Endothelial cell of umbilical vein (primary cell): ENCODE data around the gene DPF3. TPM values are rescaled to one million over a fixed set of nuclear protein-coding genes. Genes with fewer than 3 reads are reported as not detected.

Experiments
- BruUV-seq: library from RNA; stranded (reverse); fragments of 400-500 nt; replicated peaks from 2 replicates; lab custom pipeline; 2021; lab: Mats Ljungman, UMichigan
- CTCF ChIA-PET: fragments of 300-600, 350-600 bp; sonication (Branson Sonifier 250); formaldehyde crosslinking; loops from one replicate; lab custom pipeline; 2021; ENCODE audit warnings: antibody characterized with exemption, inconsistent platforms; lab: Charles Lee
- POLR2A ChIA-PET: fragments of 300-600, 350-600 bp; sonication (Branson Sonifier 250); formaldehyde crosslinking; loops from one replicate; lab custom pipeline; 2021; ENCODE audit warnings: antibody characterized with exemption, inconsistent platforms; lab: Charles Lee
- DNase-seq: peaks from one replicate; pipeline ENCODE4 v3.0.0-alpha.2; 2011; ENCODE audit warnings: low read depth, low spot score
- FAIRE-seq: peaks from 2 replicates; lab custom pipeline; 2011; peaks lifted over from hg19 to GRCh38; lab: Jason Lieb, UNC
- H2AFZ ChIP-seq: 2 replicates; pipeline ENCODE4 v1.6.0; 2012; ENCODE audit warnings: low read depth, low read length, control low read depth, inconsistent platforms
- H3K27ac ChIP-seq: 2 replicates; pipeline ENCODE4 v1.5.1; 2011; ENCODE audit warnings: low read depth, mild to moderate bottlenecking, control low read depth, low read length, moderate library complexity; ENCODE audit not compliant: insufficient read depth
- H3K27me3 ChIP-seq, 2 experiments: 2 replicates each; pipeline versions ENCODE4 v1.6.0 to v1.6.1; 2011; ENCODE audit warnings: low read length in 2 of 2, mixed read lengths in 1 of 2; ENCODE audit not compliant: control insufficient read depth in 2 of 2, insufficient read depth in 2 of 2
- H3K36me3 ChIP-seq, 2 experiments: 2 replicates in 1 of 2; 3 replicates in 1 of 2; pipeline ENCODE4 v1.5.1; 2011; ENCODE audit warnings: low read length in 2 of 2, mild to moderate bottlenecking in 1 of 2, moderate library complexity in 1 of 2; ENCODE audit not compliant: control insufficient read depth in 2 of 2, insufficient read depth in 2 of 2; ENCODE audit errors: extremely low read depth in 1 of 2
- H3K4me1 ChIP-seq: 3 replicates; pipeline ENCODE4 v1.5.1; 2011; ENCODE audit warnings: mild to moderate bottlenecking, low read length; ENCODE audit not compliant: control insufficient read depth, insufficient read depth; ENCODE audit errors: extremely low read depth
- H3K4me2 ChIP-seq: 2 replicates; pipeline ENCODE4 v1.6.1; 2011; ENCODE audit warnings: low read length, control low read depth, mixed read lengths; ENCODE audit not compliant: insufficient read depth
- H3K4me3 ChIP-seq, 3 experiments: fragments of 200-600 bp in 1 of 3; sonication (generic), shearing (Covaris generic) in 1 of 3; replicated peaks in 1 of 3; 2 replicates each; pipeline ENCODE4 v1.5.1; 2011 to 2016; ENCODE audit warnings: control low read depth in 3 of 3, low read length in 3 of 3, mild to moderate bottlenecking in 2 of 3, inconsistent platforms in 1 of 3, low read depth in 1 of 3, moderate library complexity in 1 of 3; ENCODE audit not compliant: insufficient read depth in 1 of 3
- H3K79me2 ChIP-seq: 2 replicates; pipeline ENCODE4 v1.6.0; 2012; ENCODE audit warnings: low read length, inconsistent platforms; ENCODE audit not compliant: control insufficient read depth, insufficient read depth
- H3K9ac ChIP-seq: replicated peaks from 2 replicates; pipeline ENCODE3; 2011; ENCODE audit warnings: low read length, control low read depth; ENCODE audit not compliant: insufficient read depth; ENCODE audit errors: extremely low read depth
- H3K9me1 ChIP-seq: replicated peaks from 3 replicates; pipeline ENCODE4 v1.6.0; 2011; ENCODE audit warnings: mild to moderate bottlenecking, low read length; ENCODE audit not compliant: control insufficient read depth, insufficient read depth; ENCODE audit errors: extremely low read depth
- H3K9me3 ChIP-seq: replicated peaks from 2 replicates; pipeline ENCODE4 v1.5.1; 2012; ENCODE audit warnings: low read length, inconsistent platforms; ENCODE audit not compliant: control insufficient read depth, insufficient read depth
- H4K20me1 ChIP-seq: replicated peaks from 2 replicates; pipeline ENCODE3; 2011; ENCODE audit warnings: mild to moderate bottlenecking, low read length; ENCODE audit not compliant: control insufficient read depth, insufficient read depth; ENCODE audit errors: extremely low read depth
- EZH2 ChIP-seq: IDR thresholded peaks from 2 replicates; pipeline ENCODE4 v1.6.1; 2012; ENCODE audit warnings: borderline replicate concordance, low read depth, mild to moderate bottlenecking, moderate library complexity, low read length, inconsistent platforms; ENCODE audit not compliant: severe bottlenecking
- FOS ChIP-seq: IDR thresholded peaks from 2 replicates; pipeline ENCODE4 v1.6.1; 2011; ENCODE audit warnings: mild to moderate bottlenecking, low read length, moderate library complexity, borderline replicate concordance; ENCODE audit not compliant: insufficient read depth
- GATA2 ChIP-seq: IDR thresholded peaks from 2 replicates; pipeline ENCODE4 v1.7.0; 2011; ENCODE audit warnings: low read depth, mild to moderate bottlenecking, moderate library complexity, mixed read lengths, low read length; ENCODE audit not compliant: insufficient read length, insufficient read depth
- JUN ChIP-seq: IDR thresholded peaks from 2 replicates; pipeline ENCODE4 v1.6.1; 2011; ENCODE audit warnings: borderline replicate concordance, low read depth; ENCODE audit not compliant: insufficient read length, insufficient read depth
- MYC ChIP-seq: IDR thresholded peaks from one replicate; pipeline ENCODE4 v1.6.1; 2011; ENCODE audit warnings: mild to moderate bottlenecking, low read depth, low read length
- POLR2A ChIP-seq: IDR thresholded peaks from 2 replicates; pipeline ENCODE4 v1.6.1; 2012; ENCODE audit warnings: low read depth, mild to moderate bottlenecking, control low read depth, low read length
- POLR2AphosphoS5 ChIP-seq: IDR thresholded peaks from 2 replicates; pipeline ENCODE4 v1.6.1; 2012; ENCODE audit warnings: low read depth, mild to moderate bottlenecking, control low read depth, low read length, moderate library complexity; ENCODE audit not compliant: insufficient read depth
- dilution Hi-C: fragments of 300-500 bp; cut with MboI; formaldehyde crosslinking; loops from one replicate; pipeline ENCODE4 v1.15.0; 2019; ENCODE audit warnings: low sequenced_read_pairs; ENCODE audit not compliant: extremely low pct_ligation_motif_present
- intact Hi-C: fragments of 100-400 bp; cut with micrococcal nuclease; formaldehyde crosslinking; loops from one replicate; pipeline ENCODE4 v1.10.0; 2022
- polyA plus RNA-seq, 4 experiments: library from polyadenylated mRNA; depleted of rRNA in 3 of 4; stranded (reverse) in 3 of 4; unstranded in 1 of 4; fragments of >200 nt; gene quantifications; 2 replicates each; pipeline versions ENCODE4 v1.2.1 to v1.2.3, GENCODE V29; 2011 to 2012; ENCODE audit warnings: missing spikeins in 1 of 4
- total RNA-seq: library from RNA; stranded (reverse); gene quantifications from 2 replicates; pipeline ENCODE4 v1.2.3, GENCODE V29; 2021
- TF ChIP-seq, protein P1 (sequence below), 2 donors: IDR thresholded peaks; 1 replicate in 1 of 2; 2 replicates in 1 of 2; pipeline ENCODE4 v1.5.1; 2011; ENCODE audit warnings: low read length in 2 of 2, mild to moderate bottlenecking in 2 of 2, moderate library complexity in 2 of 2, control low read depth in 1 of 2, inconsistent platforms in 1 of 2, low read depth in 1 of 2; ENCODE audit not compliant: insufficient read depth in 1 of 2; ENCODE audit errors: extremely low read depth in 1 of 2
- TF ChIP-seq, protein P2 (sequence below): IDR thresholded peaks from 2 replicates; pipeline ENCODE4 v1.6.1; 2011; ENCODE audit not compliant: insufficient read depth, insufficient read length

DPF3 gene
- total and polyA plus RNA-seq, 2 donors (not counting 3 experiments of a cell fraction or from before 2014, with no cell fraction given), result 2.4 to 3.5 TPM

DNA sequence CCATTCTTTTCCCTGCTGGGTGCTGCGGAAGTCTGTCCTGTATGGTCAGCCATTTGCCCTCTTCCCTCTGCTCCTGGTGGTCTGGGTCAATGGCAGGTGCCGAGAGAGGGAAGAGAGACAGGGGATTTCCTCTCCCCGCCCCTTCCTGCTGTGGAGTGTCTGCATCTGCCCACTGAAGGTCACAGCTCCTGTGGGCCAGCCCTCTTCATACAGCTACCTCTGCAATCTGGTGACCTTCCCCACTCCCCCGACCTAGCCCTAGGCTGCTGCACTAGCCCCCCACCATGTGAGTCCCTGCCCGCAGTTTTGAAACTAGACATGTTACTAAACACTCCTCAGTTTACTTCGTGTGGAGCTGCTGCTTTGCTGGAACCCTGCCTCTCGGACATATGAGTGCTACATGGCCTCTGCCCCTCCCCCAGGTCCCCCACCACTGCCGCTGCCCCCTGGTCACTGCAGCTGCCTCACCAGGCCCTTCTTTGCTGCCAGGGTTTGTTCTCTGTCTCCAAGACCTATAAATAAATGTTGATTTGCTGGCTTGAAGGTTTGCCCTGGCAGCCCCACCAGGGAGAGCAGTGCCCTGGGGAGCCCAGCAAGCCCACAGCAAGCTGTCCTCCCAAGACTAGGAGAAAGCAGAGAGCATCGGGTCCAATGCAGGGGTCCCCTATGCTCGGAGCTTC lies 102.9 kb downstream of the DPF3 start:
- Histone ChIP-seq H3K9me1 (no peaks in the 10 kb centered on the region), H3K9me3 (no peaks in the 10 kb centered on the region), H2AFZ (no peak overlapping the region), H3K36me3 (no peaks in the 10 kb centered on the region), H3K9ac (no peak overlapping the region), H4K20me1 (no peaks in the 10 kb centered on the region), H3K4me2 (no peak overlapping the region), H3K79me2 (peaks cover 1% of the 10 kb centered on the region), H3K4me1 (no peaks in the 10 kb centered on the region), H3K27me3 (no peaks in the 10 kb centered on the region), H3K4me3 (no peak overlapping the region), H3K27ac (no peak overlapping the region)
- intact Hi-C loops (no loop called here), dilution Hi-C loops (no loop called here)
- TF ChIP-seq GATA2 (no peak), FOS (no peak), POLR2AphosphoS5 (no peak), POLR2A (no peak), JUN (no peak), EZH2 (no peak), MYC (no peak)
- TF ChIP-seq, protein P1, sequence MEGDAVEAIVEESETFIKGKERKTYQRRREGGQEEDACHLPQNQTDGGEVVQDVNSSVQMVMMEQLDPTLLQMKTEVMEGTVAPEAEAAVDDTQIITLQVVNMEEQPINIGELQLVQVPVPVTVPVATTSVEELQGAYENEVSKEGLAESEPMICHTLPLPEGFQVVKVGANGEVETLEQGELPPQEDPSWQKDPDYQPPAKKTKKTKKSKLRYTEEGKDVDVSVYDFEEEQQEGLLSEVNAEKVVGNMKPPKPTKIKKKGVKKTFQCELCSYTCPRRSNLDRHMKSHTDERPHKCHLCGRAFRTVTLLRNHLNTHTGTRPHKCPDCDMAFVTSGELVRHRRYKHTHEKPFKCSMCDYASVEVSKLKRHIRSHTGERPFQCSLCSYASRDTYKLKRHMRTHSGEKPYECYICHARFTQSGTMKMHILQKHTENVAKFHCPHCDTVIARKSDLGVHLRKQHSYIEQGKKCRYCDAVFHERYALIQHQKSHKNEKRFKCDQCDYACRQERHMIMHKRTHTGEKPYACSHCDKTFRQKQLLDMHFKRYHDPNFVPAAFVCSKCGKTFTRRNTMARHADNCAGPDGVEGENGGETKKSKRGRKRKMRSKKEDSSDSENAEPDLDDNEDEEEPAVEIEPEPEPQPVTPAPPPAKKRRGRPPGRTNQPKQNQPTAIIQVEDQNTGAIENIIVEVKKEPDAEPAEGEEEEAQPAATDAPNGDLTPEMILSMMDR (IDR thresholded peaks at IDR 0.05; ENCODE audit: extremely low read depth in 1 of 2, insufficient read depth in 1 of 2, low read depth in 1 of 2, low read length in 2 of 2), result no peak
- TF ChIP-seq, protein P2, sequence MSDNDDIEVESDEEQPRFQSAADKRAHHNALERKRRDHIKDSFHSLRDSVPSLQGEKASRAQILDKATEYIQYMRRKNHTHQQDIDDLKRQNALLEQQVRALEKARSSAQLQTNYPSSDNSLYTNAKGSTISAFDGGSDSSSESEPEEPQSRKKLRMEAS, result no peak
- no TSS peak for BruUV-seq
- CTCF ChIA-PET, result interaction anchor here (1.1 kb wide), 1 partner anchor 10 kb away, joined by 3 read pairs; no protein-coding TSS in a partner anchor
- FAIRE-seq (no peak), DNase-seq (no peak)
- POLR2A ChIA-PET, result no interaction called here
